Epithelial cell of prostate (primary cell): Measurements from ENCODE around the gene PPP1R16B.
A peak's percentile ranks its signal among the peaks of the same experiment; 100 is the strongest.

Source experiments
- DNase-seq: peaks from one replicate; pipeline ENCODE4 v3.0.0-alpha.2; 2011; ENCODE audit warnings: low read depth, low spot score
- H3K27ac ChIP-seq: fragments of 450-650 bp; 2 replicates; pipeline ENCODE4 v1.5.1; 2017; ENCODE audit warnings: mild to moderate bottlenecking

Gene PPP1R16B

GRCh38 chr20:38870733-38871559 is 65.4 kb downstream of the PPP1R16B start:
- peak overlapping the region; percentile 28 for H3K27ac ChIP-seq
- DNase-seq, result peak; percentile 71

DNA sequence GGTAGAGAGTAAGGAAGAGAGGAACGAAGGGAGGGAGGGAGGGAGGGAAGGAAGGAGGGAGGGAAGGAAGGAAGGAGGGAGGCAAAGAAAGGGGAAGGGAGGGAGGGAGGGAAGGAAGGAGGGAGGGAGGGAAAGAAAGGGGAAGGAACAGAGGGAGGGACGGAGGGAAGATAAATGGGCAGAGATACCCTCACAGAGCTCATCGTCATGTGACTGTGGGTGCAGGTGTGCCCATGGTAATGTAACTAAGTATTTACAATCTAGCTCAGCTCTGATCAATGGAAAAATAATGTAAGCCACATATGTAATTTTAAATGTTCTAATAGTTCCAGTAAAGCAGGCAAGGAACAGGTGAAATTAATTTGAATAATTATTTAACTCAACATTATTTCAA is 66.1 kb downstream of the PPP1R16B start:
- no peak for DNase-seq
- H3K27ac ChIP-seq, result peak overlapping the region; percentile 9

GRCh38 chr20:38872036-38872435 is 66.5 kb downstream of the PPP1R16B start:
- H3K27ac ChIP-seq, result peak overlapping the region; percentile 9

DNA sequence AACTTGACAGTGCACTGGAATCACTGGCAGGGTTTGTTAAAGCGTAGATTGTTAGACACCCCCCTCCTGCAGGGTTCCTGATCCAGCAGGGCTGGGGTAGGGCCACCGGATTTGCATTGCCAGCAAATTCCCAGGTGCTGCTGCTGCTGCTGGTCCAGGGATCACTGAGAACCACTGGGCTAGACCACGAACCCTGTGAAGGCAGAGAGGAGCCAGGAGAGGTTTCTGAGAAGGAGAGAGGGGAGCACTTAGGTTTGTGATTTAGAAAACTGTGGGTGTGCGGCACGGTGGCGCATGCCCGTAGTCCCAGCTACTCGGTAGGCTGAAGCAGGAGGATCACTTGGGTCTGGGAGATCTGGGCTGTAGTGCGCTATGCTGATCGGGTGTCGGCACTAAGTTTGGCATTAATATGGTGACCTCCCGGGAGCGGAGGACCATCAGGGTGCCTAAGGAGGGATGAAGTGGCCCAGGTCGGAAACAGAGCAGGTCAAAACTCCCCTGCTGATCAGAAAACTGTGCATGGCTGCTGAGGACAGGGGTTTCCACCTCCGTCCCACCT is 67.1 kb downstream of the PPP1R16B start:
- DNase-seq, result no peak
- H3K27ac ChIP-seq, result no peak overlapping the region

More at GRCh38 chr20:38872036-38872435, 66.5 kb downstream of the PPP1R16B start:
- no peak for DNase-seq

GRCh38 chr20:38873050-38873581 is 67.6 kb downstream of the PPP1R16B start:
- DNase-seq, result no peak
- H3K27ac ChIP-seq, result no peak overlapping the region

- H3K27ac ChIP-seq, result no peak overlapping the region
- DNase-seq, result no peak
These were observed 69.1 kb downstream of the PPP1R16B start for GRCh38 chr20:38874460-38875174.

- H3K27ac ChIP-seq, result no peak overlapping the region
- no peak for DNase-seq
These were observed 69.9 kb downstream of the PPP1R16B start for GRCh38 chr20:38875175-38875993.

DNA sequence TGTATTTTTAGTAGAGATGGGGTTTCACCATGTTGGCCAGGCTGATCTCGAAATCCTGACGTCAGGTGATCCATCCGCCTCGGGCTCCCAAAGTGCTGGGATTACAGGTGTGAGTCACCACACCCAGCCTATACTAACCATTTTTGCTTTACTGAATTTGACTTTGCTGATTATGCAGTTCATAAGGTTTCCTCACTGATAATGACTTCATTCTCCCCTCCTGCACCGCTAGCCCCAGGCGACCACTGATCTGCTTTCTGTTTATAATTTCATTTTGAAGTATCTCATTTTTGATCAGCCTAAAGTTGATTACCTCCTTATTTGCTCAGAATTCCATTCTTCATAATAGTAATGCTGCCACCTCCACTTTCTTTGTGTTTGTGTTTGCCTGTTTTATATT is 72.0 kb downstream of the PPP1R16B start:
- no peak overlapping the region for H3K27ac ChIP-seq
- no peak for DNase-seq

DNA sequence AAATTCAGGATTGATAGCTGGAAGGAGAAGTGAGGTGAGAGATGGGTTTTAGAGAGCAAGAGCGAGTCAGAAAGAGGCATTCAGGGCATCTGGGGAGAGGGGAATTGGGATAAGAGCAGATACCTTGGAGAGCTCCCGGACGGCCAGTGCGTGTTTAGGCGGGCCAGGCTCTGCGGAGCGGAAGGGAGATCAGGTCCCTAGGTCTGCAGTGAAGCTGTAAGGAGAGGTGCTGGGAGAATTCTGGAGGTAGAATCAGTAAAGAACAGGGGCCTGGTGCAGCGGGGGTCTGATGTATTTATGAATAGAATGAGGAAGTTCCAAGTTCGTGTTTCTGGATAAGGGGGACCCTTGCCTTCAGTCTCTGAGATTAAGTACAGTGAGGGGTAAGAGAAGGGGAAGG is 73.4 kb downstream of the PPP1R16B start:
- DNase-seq, result no peak
- H3K27ac ChIP-seq, result no peak overlapping the region

GRCh38 chr20:38880952-38881735 is 75.6 kb downstream of the PPP1R16B start:
- no peak overlapping the region for H3K27ac ChIP-seq
- no peak for DNase-seq

- no peak overlapping the region for H3K27ac ChIP-seq
- DNase-seq, result no peak
These were observed 76.4 kb downstream of the PPP1R16B start for GRCh38 chr20:38881806-38882440.

DNA sequence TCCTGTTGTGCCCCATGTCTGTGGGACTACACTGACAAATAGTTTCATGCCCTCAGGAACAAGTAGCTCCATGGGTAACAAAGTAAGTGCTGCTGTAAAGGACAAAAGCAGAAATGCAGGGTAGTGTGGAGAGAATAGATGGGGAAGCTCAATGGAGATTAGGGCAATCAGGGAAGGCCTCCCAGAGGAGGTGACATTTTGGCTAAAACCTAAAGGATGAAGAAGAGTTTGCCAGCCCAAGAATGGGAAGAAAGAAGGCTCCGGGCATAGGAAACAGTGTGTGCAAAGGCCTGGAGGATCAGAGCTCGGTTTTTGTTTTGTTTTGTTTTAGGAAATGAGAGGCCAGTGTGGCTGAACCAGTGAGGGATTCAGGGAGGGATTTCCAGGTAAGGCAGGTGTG is 77.1 kb downstream of the PPP1R16B start:
- no peak overlapping the region for H3K27ac ChIP-seq
- DNase-seq, result no peak

DNA sequence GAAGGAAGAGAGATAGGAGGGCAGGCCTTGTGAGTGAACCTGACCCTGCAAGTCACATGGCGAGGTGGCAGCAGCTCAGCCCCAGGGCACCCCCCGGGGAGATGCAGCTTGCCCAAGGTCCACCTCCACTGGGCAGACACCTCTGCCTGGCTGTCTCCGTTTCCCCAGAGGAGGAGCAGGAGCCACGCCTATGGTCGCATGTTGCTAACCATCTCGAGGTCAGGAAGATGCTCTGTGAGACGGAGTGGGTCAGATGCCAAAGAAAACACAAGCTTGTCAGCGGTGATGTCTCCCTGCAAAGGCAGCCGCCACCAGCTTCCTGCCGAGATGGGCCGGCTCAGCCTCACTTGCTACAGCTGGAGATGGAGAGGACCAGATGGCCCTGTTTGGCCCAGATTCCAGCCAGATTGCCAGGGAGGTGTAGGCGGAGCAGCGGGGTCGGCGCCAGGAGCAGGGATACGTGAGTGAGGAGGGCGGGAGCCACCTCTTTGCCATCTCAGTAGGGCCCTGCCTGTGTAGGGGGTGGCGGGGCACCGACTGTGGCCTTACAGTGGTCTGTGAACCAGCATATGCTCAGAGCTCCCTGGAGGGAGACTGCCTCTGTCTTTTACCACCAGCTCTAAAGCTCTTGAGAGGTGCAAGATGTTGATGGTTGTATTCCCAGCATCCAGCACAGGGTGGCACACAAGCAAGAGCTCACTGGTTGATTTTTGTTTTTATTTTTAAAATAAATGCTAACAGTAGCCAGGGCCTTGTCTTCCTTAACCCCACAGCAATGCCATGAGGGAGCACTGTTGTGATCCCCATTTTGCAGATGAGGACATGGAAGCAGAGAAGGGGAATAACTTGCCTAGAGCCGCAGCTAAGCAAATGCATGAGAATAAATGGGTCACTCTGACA is 77.8 kb downstream of the PPP1R16B start:
- no peak for DNase-seq
- H3K27ac ChIP-seq, result no peak overlapping the region

GRCh38 chr20:38883981-38884733 is 78.7 kb downstream of the PPP1R16B start:
- DNase-seq, result no peak

GRCh38 chr20:38885357-38885756 is 79.9 kb downstream of the PPP1R16B start:
- DNase-seq, result no peak

More at GRCh38 chr20:38883981-38884733, 78.7 kb downstream of the PPP1R16B start:
- no peak overlapping the region for H3K27ac ChIP-seq

GRCh38 chr20:38888059-38888831 is 82.7 kb downstream of the PPP1R16B start:
- H3K27ac ChIP-seq, result no peak overlapping the region
- no peak for DNase-seq

More at GRCh38 chr20:38885357-38885756, 79.9 kb downstream of the PPP1R16B start:
- H3K27ac ChIP-seq, result no peak overlapping the region
